PC-9 (cell line): ENCODE data around the gene ZNF423.

Experiments
- CTCF ChIP-seq: fragments of 200-600 bp; sonication (generic); conservative IDR thresholded peaks from 2 replicates; pipeline ENCODE4 v1.6.1; 2017; ENCODE audit warnings: mixed run types, antibody characterized with exemption, mild to moderate bottlenecking, moderate library complexity
- EZH2 ChIP-seq: fragments of 200-600 bp; sonication (generic); IDR thresholded peaks from 2 replicates; pipeline ENCODE4 v1.8.0; 2017; ENCODE audit warnings: antibody characterized with exemption, low read depth

GRCh38 chr16:49615576-49615975, 240.3 kb downstream of the ZNF423 start:
- no peak for TF ChIP-seq CTCF
- no peak for TF ChIP-seq EZH2
